GM20000 (cell line): Measurements from ENCODE around the gene RBM6.

ENCODE experiments used
- DNase-seq: peaks from one replicate; pipeline ENCODE4 v3.0.0; 2012; ENCODE audit warnings: low spot score
- TF ChIP-seq, protein P1 (sequence below): IDR thresholded peaks from 2 replicates; pipeline ENCODE4 v1.5.1; 2012; ENCODE audit warnings: mild to moderate bottlenecking, control low read depth; ENCODE audit errors: extremely low read depth, missing control alignments

The RBM6 gene

DNA sequence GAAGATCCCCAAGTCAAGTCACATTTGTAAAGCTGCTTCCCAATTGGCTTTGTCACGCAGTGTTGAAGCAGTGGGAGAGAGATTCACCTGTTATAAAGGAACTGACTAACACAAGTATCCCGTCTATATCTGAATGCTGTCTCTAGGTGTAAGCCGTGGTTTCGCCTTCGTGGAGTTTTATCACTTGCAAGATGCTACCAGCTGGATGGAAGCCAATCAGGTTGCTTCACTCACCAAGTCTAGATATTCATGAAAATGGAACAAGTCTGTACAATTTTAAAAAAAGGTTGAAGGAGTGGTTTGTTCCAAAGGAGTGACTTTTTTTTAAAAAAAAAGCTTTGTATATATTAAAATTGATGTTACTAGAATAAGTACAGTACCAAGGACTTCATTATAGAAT lies 160.4 kb downstream of the RBM6 start:
- TF ChIP-seq, protein P1, sequence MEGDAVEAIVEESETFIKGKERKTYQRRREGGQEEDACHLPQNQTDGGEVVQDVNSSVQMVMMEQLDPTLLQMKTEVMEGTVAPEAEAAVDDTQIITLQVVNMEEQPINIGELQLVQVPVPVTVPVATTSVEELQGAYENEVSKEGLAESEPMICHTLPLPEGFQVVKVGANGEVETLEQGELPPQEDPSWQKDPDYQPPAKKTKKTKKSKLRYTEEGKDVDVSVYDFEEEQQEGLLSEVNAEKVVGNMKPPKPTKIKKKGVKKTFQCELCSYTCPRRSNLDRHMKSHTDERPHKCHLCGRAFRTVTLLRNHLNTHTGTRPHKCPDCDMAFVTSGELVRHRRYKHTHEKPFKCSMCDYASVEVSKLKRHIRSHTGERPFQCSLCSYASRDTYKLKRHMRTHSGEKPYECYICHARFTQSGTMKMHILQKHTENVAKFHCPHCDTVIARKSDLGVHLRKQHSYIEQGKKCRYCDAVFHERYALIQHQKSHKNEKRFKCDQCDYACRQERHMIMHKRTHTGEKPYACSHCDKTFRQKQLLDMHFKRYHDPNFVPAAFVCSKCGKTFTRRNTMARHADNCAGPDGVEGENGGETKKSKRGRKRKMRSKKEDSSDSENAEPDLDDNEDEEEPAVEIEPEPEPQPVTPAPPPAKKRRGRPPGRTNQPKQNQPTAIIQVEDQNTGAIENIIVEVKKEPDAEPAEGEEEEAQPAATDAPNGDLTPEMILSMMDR, result no peak
- DNase-seq, result no peak

DNA sequence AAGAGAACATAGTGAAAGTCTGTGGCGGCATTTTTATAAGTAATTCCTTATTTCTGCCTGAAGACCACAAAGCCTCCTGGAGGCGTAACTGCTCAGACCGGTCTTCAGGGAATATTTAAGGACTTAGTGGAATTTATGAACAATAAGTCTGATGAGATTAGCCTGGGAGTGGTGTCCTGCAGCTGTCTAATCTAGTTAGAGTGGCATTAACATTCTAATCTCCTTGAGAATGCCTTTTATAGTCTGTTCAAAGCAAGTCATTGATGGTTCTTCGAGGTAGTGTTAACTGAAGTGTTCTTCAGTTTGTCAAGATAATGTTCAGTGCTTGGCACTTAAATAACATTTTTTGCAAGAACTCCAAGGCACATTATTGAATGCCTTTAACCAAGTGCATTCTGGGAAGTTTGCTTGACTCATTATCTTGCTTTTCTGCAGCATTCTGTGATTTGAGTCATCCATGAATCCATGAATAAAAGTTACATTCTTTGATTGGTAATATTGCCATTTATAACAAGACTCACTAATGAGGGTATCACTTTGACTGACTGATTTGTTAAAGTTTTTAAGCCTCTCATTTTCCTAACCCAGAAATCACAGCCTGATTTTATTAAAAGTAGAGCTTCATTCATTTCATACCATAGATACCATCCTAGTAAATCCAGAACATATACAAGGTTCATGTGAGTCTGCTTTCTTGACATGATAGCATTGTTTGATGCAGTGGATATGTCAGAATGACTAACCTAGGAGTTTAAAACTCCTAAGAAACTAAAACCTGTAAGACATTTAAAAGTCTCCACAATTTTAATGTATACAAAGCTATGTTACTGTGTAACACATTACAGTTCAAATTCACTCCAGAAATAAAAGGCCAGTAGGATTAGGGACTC lies 161.3 kb downstream of the RBM6 start:
- no peak for DNase-seq
- TF ChIP-seq, protein P1, result no peak

DNA sequence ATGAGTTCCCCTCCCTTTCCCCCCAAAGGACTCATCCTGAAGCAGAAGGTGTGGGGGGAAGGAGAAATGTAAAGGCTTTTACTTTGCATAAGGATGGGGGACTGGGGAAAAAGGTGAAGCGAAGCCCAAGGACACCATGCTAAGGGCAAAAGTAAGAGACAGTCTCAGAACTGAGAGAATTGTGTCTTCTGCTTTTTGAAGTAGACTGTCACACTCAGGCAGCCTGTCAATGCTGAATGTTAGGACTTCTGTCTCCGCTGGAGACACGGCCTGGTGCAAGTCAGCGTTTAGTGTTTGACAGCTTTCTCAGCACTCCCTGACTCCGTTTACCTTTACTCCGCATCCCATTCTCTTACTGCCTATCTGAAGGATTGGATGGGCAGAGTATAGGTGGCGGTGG lies 162.6 kb downstream of the RBM6 start:
- TF ChIP-seq, protein P1, result no peak
- DNase-seq, result no peak

DNA sequence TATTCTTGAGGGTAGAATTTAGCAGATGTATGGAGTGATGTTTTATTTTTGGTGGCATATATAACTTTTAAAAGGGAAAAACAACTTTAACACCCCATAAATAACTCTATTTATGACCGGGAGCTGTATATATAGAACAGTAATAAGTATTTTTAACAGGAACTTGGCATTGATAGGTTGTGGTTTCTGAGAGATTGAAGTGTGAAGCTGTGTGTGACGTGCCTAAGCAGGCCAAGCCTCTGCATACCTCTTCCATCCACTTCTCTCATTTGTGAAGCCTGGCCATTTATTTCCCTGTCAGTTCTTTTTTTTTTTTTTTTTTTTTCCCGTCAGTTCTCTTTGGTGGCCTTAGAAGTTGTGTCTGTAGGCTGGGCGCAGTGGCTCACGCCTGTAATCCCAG lies 171.8 kb downstream of the RBM6 start:
- TF ChIP-seq, protein P1, result no peak
- no peak for DNase-seq

DNA sequence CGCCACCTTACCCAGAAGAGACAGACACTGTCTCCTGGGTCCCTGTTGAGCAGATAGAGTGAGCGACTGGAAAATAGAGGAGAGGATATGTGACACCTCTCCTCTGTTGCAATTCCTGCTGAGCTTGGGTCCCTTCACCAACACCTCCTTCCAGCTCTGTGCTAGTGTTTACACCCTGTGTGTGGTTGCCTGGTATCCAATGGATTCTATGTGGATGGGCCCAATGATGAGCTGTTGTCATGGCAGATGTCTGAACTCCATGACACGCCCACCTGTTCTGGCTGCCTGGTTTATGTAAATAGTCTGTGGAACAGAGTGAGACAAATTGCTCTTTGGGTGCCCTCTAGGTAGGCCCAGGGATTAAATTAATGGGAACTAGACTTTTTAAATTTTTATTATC lies 172.5 kb downstream of the RBM6 start:
- no peak for DNase-seq
- TF ChIP-seq, protein P1, result no peak

DNA sequence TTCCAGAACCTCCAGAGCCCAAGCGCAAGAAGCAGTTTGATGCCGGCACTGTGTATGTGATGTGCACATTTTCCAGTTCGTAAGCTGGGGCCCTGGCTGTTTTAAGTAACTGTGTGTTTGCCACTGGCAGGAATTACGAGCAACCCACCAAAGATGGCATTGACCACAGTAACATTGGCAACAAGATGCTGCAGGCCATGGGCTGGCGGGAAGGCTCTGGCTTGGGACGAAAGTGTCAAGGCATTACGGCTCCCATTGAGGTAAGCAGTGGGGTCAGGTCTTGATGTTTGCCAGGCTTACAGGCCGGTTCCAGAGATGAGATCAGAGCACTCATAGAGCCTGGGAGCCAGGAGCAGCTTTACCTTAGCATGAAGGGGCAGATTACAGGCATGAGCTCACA lies 177.2 kb downstream of the RBM6 start:
- no peak for DNase-seq
- TF ChIP-seq, protein P1, result no peak

DNA sequence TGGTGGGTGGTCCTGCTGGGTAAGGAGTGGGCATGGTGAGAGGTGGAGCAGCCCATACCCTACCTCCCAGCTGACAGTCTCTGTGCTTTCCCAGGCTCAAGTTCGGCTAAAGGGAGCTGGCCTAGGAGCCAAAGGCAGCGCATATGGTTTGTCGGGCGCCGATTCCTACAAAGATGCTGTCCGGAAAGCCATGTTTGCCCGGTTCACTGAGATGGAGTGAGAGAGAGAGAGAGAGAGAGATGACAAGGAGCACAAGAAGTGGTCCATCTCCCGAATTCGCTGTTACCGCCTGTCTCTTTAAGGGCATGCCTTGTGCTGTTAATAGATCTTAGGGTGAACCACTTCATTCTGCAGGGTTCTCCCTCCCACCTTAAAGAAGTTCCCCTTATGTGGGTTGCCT lies 178.3 kb downstream of the RBM6 start:
- TF ChIP-seq, protein P1, result no peak
- DNase-seq, result no peak
